ENCODE measurements around the gene PPM1A. TPM values are rescaled to one million over a fixed set of nuclear protein-coding genes. Genes with fewer than 3 reads are reported as not detected.

PPM1A gene
- total RNA-seq = 27.5 and 36.5 TPM in 2 replicates

GRCh38 chr14:60248697-60249318, at the start of gene PPM1A:
Gene PPM1A, plus strand, starts transcription at chr14:60249221. Its CDS starts 33,483 bp downstream, at chr14:60282704.

Other genes with a start within 250 kb of the PPM1A start
- gene PCNX4, start 157.3 kb upstream of the PPM1A start, total RNA-seq = 129 and 165 TPM in 2 replicates
- 125 and 163 TPM in 2 replicates for gene DHRS7, start 83.8 kb upstream of the PPM1A start, total RNA-seq
- gene C14orf39, start 236.8 kb downstream of the PPM1A start, total RNA-seq = not detected in 2 replicates